ENCODE measurements around the gene TPI1.

Gene TPI1

DNA sequence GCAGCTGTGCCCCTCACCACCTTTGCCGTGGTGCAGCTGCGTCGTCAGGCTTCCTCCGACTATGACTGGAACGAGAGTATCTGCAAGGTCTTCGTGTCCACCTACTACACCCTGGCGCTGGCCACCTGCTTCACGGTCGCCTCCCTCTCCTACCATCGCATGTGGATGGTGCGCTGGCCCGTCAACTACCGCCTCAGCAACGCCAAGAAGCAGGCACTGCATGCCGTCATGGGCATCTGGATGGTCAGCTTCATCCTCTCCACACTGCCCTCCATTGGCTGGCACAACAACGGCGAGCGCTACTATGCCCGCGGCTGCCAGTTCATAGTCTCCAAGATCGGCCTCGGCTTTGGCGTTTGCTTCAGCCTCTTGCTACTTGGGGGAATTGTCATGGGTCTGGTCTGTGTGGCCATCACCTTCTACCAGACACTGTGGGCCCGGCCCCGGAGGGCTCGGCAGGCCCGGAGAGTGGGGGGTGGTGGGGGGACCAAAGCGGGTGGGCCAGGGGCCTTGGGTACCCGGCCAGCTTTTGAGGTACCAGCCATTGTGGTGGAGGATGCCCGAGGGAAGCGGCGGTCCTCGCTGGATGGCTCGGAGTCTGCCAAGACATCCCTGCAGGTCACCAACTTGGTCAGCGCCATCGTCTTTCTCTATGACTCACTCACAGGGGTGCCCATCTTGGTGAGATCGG lies 43.1 kb upstream of the TPI1 start:
- TF ChIP-seq TAF1 (IDR thresholded peaks at IDR 0.05; ENCODE audit: borderline replicate concordance, insufficient read depth, low read length) (no peak), SIN3A (IDR thresholded peaks at IDR 0.05; ENCODE audit: borderline replicate concordance, insufficient read depth, low read length) (no peak), FOXP2 (optimal IDR thresholded peaks at IDR 0.05; ENCODE audit: borderline replicate concordance, extremely low read depth, extremely low read length, insufficient read depth) (no peak), POLR2AphosphoS5 (IDR thresholded peaks at IDR 0.05; ENCODE audit: low read depth, low read length) (no peak)
- TF ChIP-seq, protein P1, sequence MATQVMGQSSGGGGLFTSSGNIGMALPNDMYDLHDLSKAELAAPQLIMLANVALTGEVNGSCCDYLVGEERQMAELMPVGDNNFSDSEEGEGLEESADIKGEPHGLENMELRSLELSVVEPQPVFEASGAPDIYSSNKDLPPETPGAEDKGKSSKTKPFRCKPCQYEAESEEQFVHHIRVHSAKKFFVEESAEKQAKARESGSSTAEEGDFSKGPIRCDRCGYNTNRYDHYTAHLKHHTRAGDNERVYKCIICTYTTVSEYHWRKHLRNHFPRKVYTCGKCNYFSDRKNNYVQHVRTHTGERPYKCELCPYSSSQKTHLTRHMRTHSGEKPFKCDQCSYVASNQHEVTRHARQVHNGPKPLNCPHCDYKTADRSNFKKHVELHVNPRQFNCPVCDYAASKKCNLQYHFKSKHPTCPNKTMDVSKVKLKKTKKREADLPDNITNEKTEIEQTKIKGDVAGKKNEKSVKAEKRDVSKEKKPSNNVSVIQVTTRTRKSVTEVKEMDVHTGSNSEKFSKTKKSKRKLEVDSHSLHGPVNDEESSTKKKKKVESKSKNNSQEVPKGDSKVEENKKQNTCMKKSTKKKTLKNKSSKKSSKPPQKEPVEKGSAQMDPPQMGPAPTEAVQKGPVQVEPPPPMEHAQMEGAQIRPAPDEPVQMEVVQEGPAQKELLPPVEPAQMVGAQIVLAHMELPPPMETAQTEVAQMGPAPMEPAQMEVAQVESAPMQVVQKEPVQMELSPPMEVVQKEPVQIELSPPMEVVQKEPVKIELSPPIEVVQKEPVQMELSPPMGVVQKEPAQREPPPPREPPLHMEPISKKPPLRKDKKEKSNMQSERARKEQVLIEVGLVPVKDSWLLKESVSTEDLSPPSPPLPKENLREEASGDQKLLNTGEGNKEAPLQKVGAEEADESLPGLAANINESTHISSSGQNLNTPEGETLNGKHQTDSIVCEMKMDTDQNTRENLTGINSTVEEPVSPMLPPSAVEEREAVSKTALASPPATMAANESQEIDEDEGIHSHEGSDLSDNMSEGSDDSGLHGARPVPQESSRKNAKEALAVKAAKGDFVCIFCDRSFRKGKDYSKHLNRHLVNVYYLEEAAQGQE (IDR thresholded peaks at IDR 0.05; ENCODE audit: insufficient read depth in 1 of 2, low read depth in 2 of 2, low read length in 2 of 2) = no peak

DNA sequence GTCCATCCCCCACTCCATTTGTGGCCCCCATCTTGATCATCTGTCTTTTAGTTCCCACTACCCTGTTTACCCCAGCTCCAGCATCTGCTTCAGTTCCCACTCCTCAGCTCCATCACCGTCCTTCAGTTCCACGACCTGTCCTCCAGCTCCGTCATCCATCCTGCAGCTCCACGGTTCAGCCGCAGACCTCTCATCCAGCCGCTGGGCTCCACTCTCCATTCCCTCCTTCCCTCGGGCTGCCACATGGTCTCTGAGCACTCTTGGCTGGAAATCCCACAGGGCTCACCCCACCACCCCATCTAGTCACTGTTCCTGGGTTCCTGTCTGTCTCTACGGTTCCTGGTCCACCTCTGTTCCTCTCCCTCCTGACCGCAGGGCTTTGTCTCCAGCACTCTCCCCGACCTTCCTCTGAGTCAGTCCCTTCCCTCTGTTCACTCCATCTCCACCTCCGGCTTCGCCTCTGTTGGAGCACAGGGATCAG lies 42.4 kb upstream of the TPI1 start:
- TF ChIP-seq SIN3A (IDR thresholded peaks at IDR 0.05; ENCODE audit: borderline replicate concordance, insufficient read depth, low read length) (no peak), POLR2AphosphoS5 (IDR thresholded peaks at IDR 0.05; ENCODE audit: low read depth, low read length) (no peak), TAF1 (IDR thresholded peaks at IDR 0.05; ENCODE audit: borderline replicate concordance, insufficient read depth, low read length) (no peak), FOXP2 (optimal IDR thresholded peaks at IDR 0.05; ENCODE audit: borderline replicate concordance, extremely low read depth, extremely low read length, insufficient read depth) (no peak)
- TF ChIP-seq, protein P1 (IDR thresholded peaks at IDR 0.05; ENCODE audit: insufficient read depth in 1 of 2, low read depth in 2 of 2, low read length in 2 of 2) = no peak

DNA sequence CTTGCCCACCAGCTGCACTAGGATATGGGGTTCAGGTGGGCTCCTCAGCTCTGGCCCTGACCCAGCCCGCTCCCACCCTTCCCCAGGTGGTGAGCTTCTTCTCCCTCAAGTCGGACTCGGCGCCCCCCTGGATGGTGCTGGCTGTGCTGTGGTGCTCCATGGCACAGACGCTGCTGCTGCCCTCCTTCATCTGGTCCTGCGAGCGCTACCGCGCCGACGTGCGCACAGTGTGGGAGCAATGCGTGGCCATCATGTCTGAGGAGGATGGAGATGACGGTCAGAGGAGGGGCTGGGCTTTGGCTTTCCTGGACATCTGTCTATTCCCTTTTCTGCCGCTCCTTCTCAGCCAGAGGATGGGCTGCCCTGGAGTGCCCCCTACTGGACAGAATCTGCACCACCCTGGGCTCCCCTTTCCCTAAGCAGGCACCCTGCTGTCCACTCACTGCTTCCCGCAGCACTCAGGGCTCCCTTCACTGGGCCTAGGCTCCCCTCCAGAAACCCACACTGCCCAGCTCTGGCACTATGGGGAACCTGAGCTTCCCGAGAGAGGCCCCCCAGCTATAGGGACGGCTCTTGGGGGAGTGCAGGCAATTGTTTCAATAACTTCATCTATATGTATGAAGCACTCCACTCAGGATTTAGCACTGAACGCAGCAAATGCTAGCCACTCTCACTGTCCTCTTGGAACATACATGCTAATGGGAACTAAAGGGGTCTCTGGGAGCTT lies 41.8 kb upstream of the TPI1 start:
- TF ChIP-seq SIN3A (IDR thresholded peaks at IDR 0.05; ENCODE audit: borderline replicate concordance, insufficient read depth, low read length) = no peak
- no peak; the same call in 1 of the 2 replicates for TF ChIP-seq POLR2AphosphoS5 (IDR thresholded peaks at IDR 0.05; ENCODE audit: low read depth, low read length)
- no peak for TF ChIP-seq FOXP2 (optimal IDR thresholded peaks at IDR 0.05; ENCODE audit: borderline replicate concordance, extremely low read depth, extremely low read length, insufficient read depth)
- no peak for TF ChIP-seq TAF1 (IDR thresholded peaks at IDR 0.05; ENCODE audit: borderline replicate concordance, insufficient read depth, low read length)
- TF ChIP-seq, protein P1 (IDR thresholded peaks at IDR 0.05; ENCODE audit: insufficient read depth in 1 of 2, low read depth in 2 of 2, low read length in 2 of 2) = no peak

DNA sequence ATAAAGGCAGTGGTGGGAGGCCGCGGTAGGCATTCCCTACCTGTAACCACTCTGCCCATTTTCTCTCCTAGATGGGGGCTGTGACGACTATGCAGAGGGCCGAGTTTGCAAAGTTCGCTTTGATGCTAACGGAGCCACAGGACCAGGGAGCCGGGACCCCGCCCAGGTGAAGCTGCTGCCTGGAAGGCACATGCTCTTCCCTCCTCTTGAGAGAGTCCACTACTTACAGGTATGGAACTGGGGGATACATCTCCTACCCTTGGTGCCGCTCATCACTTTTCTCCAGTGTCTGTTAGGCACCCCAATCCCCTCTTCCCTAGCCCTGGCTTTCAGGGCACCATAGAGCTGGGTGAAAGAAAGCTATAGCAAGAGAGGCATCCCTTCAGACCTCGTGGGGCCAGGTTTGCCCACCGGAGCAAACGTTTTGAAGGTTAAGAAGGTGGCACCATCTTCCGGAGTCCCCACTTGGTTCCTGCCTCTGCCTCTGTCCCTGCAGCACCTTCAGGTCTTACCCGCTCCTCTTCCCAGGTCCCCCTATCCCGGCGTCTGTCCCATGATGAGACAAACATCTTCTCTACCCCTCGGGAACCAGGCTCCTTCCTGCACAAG lies 41.1 kb upstream of the TPI1 start:
- no peak for TF ChIP-seq POLR2AphosphoS5 (IDR thresholded peaks at IDR 0.05; ENCODE audit: low read depth, low read length)
- TF ChIP-seq, protein P1 (IDR thresholded peaks at IDR 0.05; ENCODE audit: insufficient read depth in 1 of 2, low read depth in 2 of 2, low read length in 2 of 2) = no peak
- no peak for TF ChIP-seq SIN3A (IDR thresholded peaks at IDR 0.05; ENCODE audit: borderline replicate concordance, insufficient read depth, low read length)
- TF ChIP-seq FOXP2 (optimal IDR thresholded peaks at IDR 0.05; ENCODE audit: borderline replicate concordance, extremely low read depth, extremely low read length, insufficient read depth) = no peak
- TF ChIP-seq TAF1 (IDR thresholded peaks at IDR 0.05; ENCODE audit: borderline replicate concordance, insufficient read depth, low read length) = no peak

All from PFSK-1 (cell line).